SK-N-SH (cell line): ENCODE results near the gene RRP9.

Source experiments
- RAD21 ChIP-seq: IDR thresholded peaks from 2 replicates; pipeline ENCODE4 v1.6.1; 2012; ENCODE audit warnings: mild to moderate bottlenecking, low read length
- REST ChIP-seq: IDR thresholded peaks from 2 replicates; pipeline ENCODE4 v1.6.1; 2012; ENCODE audit warnings: mild to moderate bottlenecking, low read depth, low read length, moderate library complexity
- SMC3 ChIP-seq: IDR thresholded peaks from 2 replicates; pipeline ENCODE4 v1.6.1; 2012; ENCODE audit warnings: low read depth, low read length, improper control_type of control experiment
- TF ChIP-seq, protein P1 (sequence below): fragments of 200-600 bp; sonication (generic); IDR thresholded peaks from 2 replicates; pipeline ENCODE4 v1.6.1; 2017; ENCODE audit warnings: antibody characterized with exemption, mild to moderate bottlenecking, moderate library complexity

- no peak for TF ChIP-seq RAD21
- TF ChIP-seq, protein P1, sequence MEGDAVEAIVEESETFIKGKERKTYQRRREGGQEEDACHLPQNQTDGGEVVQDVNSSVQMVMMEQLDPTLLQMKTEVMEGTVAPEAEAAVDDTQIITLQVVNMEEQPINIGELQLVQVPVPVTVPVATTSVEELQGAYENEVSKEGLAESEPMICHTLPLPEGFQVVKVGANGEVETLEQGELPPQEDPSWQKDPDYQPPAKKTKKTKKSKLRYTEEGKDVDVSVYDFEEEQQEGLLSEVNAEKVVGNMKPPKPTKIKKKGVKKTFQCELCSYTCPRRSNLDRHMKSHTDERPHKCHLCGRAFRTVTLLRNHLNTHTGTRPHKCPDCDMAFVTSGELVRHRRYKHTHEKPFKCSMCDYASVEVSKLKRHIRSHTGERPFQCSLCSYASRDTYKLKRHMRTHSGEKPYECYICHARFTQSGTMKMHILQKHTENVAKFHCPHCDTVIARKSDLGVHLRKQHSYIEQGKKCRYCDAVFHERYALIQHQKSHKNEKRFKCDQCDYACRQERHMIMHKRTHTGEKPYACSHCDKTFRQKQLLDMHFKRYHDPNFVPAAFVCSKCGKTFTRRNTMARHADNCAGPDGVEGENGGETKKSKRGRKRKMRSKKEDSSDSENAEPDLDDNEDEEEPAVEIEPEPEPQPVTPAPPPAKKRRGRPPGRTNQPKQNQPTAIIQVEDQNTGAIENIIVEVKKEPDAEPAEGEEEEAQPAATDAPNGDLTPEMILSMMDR = no peak
- no peak for TF ChIP-seq REST
- no peak for TF ChIP-seq SMC3
Observed at GRCh38 chr3:51964521-51964920, 22.8 kb upstream of the RRP9 start.
